Omental fat pad (tissue), 4 donors: ENCODE data around the gene TTLL10. TPM values are rescaled to one million over a fixed set of nuclear protein-coding genes. Genes with fewer than 3 reads are reported as not detected.
A peak's percentile ranks its signal among the peaks of the same experiment; 100 is the strongest.
"Not testable (repeated sequence)": the region's sequence is repeated elsewhere in the genome, so short reads cannot be mapped to it uniquely, and the experiment has no call there.

Experiments used
- ATAC-seq: fragments of 150-250 bp; one replicate; pipeline ENCODE4 v1.9.1; 2016; ENCODE audit warnings: mild to moderate bottlenecking, moderate library complexity; ENCODE audit not compliant: low FRiP score
- DNase-seq: peaks from one replicate; pipeline ENCODE4 v3.0.0-alpha.2; 2019; ENCODE audit warnings: low spot score
- total RNA-seq, 4 donors: library from RNA; depleted of rRNA; stranded (reverse); fragments of >200 nt; gene quantifications; one replicate each; pipeline ENCODE4 v1.1.0, GENCODE V29; 2016
- TF ChIP-seq, protein P1 (sequence below), 3 donors: fragments of 450-650 bp; IDR thresholded peaks; one replicate each; pipeline ENCODE4 v1.5.1; 2016 to 2017; ENCODE audit warnings: antibody characterized with exemption in 3 of 3, mild to moderate bottlenecking in 3 of 3, moderate library complexity in 2 of 3

TTLL10 gene
- total RNA-seq, 4 donors from 2014 or later: 0.48 to 1.0 (median 0.95) TPM; not detected in 1

DNA sequence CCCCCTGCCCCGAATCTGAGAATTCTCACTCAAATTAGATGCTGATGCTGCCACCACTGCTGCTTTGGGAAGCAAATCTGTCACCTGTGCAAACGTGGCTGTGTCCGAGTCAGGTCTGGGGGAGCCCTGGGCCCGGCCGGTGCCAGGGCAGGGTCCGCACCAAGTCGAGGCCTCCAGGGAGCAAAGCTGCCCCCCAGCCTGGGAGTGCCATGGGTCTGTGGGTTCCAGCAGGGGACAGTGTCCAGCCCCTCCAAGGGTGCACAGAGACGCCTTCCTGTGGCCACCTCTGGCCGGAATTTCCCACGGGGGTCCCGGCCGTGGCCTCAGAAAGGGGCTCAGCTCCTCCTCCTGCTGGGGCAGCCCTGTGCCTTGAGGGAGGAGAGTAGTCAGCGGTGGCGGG lies 27.7 kb upstream of the TTLL10 start:
- TF ChIP-seq, protein P1, sequence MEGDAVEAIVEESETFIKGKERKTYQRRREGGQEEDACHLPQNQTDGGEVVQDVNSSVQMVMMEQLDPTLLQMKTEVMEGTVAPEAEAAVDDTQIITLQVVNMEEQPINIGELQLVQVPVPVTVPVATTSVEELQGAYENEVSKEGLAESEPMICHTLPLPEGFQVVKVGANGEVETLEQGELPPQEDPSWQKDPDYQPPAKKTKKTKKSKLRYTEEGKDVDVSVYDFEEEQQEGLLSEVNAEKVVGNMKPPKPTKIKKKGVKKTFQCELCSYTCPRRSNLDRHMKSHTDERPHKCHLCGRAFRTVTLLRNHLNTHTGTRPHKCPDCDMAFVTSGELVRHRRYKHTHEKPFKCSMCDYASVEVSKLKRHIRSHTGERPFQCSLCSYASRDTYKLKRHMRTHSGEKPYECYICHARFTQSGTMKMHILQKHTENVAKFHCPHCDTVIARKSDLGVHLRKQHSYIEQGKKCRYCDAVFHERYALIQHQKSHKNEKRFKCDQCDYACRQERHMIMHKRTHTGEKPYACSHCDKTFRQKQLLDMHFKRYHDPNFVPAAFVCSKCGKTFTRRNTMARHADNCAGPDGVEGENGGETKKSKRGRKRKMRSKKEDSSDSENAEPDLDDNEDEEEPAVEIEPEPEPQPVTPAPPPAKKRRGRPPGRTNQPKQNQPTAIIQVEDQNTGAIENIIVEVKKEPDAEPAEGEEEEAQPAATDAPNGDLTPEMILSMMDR (IDR thresholded peaks at IDR 0.05): no peak
- DNase-seq (no peak), ATAC-seq (no peak)

DNA sequence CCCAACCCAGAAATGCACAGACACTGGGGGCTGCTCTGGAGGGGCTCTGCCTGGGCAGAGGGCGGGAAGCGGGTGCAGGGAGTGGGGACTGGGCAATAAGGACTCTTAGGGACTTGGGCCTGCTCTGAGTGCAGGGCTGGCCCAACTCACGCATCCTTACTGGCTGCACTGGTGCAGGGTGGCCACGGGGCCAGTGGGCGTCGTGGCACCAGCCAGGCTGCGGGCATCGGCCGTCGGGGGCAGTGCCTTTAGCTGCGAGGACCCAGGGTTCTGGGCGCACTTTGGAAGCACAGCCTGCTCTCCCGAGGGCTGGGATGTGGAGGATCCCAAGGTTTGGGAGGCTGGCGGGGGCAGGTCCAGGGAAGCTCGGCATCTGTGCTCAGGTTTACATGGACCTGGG lies 27.1 kb upstream of the TTLL10 start:
- no peak for ATAC-seq
- TF ChIP-seq, protein P1 (IDR thresholded peaks at IDR 0.05): no peak
- no peak for DNase-seq

DNA sequence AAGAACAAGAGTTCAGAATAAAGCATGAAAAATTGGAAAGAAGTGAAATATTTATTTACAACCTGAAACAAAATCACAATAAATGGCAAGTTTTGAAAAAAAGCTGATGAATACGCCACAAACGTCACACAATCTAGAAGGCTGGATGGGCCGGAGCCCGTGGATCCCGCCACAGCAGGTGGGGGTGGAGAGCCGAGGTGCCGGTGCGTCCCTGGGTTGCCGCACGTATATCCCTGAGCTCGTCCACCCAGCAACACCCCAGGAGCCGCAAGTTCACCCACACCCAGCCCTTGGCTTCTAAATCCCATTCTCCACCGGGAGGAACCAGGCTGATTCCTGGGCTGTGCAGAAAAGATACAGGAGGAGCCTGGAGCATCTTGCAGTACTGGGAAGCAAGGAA lies 25.6 kb upstream of the TTLL10 start:
- DNase-seq: no peak
- ATAC-seq: no peak
- TF ChIP-seq, protein P1 (IDR thresholded peaks at IDR 0.05): no peak

DNA sequence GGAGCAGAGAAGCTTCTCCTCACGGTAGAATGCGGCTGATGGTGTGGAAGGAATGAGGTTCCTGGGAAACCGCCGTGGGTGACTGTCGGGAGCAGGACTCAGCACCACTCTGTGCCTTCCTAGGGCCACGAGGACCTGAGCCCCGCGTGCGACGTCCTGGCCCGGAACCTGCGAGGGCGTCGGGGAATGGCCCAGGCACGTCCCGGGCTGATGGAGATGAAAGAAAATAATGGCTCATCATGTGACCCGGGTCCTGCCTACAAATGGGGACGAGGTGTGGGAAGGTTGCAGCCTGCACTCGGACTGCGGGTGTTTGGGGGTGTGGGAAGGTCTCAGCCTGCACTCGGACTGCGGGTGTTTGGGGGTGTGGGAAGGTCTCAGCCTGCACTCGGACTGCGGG lies 25.1 kb upstream of the TTLL10 start:
- DNase-seq (no peak), ATAC-seq (no peak)
- TF ChIP-seq, protein P1 (IDR thresholded peaks at IDR 0.05): no peak

DNA sequence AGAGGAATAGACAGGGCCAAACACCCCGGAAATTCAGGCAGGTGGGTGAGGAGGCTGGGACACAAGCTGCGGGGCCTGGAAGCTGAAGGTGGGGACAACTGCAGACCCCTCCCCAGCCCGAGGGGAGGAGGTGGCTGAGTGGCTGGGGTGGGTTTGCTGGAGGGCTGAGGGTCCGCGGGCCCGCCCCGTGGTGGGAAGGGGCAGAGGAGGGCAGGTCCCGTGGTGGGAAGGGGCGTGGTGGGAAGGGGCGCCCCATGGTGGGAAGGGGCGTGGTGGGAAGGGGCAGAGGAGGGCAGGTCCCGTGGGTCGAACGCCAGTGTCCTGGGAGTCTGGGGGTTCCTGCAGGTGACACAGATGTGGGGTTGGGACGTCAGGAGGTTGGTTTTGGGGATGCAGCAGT lies 24.3 kb upstream of the TTLL10 start:
- DNase-seq (no peak), ATAC-seq (no peak)
- TF ChIP-seq, protein P1 (IDR thresholded peaks at IDR 0.05): no peak

DNA sequence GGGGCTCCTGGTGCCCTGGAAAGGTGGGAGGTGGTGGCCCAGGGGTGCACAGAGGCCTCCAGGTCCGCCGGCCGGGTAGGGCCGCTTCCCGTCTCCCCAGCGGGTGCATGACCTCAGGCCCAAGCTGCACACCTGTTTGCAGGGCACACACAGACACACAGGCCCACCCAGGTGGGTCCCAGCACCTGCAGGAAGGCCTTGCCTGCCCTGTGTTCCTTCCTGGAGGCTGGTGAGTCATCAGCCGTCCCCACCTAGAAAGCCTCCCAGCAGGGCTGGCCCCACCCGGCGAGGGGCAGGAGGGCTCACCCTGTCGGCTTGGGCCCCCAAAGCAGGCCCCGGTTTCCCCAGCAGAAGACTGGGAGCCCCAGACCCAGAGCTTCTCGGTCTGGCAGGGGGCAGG lies 23.6 kb upstream of the TTLL10 start:
- ATAC-seq (peak; percentile 17), DNase-seq (no peak)
- TF ChIP-seq, protein P1 (IDR thresholded peaks at IDR 0.05): no peak

DNA sequence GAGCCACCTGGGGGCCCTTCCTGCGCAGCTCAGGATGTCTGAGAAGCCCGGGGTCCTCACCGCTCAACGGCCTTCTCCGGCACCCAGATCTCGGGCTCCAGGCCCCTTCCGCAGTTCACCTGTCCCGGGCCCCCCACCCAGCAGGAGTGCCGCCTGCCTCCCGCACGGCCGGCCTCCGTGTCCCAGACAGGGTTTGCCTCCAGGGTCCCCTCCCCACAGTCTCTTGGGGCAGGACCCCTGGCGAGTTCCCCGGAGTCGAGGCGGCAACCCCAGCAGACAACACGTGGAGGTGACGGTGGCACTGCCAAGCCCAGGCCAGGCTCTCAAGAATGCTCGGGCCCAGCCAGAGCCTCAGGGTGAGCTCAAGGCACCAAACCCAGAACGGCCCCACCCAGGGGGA lies 22.4 kb upstream of the TTLL10 start:
- DNase-seq (no peak), ATAC-seq (no peak)
- TF ChIP-seq, protein P1 (IDR thresholded peaks at IDR 0.05): no peak

DNA sequence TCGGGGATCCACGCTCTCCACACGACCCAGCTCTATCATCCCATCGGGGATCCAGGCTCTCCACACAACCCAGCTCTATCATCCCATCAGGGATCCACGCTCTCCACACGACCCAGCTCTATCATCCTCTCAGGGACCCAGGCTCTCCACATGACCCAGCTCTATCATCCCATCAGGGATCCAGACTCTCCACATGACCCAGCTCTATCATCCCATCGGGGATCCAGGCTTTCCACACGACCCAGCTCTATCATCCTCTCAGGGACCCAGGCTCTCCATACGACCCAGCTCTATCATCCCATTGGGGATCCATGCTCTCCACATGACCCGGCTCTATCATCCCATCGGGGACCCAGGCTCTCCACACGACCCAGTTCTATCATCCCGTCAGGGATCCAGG lies 21.2 kb upstream of the TTLL10 start:
- not testable (repeated sequence) for DNase-seq, ATAC-seq

DNA sequence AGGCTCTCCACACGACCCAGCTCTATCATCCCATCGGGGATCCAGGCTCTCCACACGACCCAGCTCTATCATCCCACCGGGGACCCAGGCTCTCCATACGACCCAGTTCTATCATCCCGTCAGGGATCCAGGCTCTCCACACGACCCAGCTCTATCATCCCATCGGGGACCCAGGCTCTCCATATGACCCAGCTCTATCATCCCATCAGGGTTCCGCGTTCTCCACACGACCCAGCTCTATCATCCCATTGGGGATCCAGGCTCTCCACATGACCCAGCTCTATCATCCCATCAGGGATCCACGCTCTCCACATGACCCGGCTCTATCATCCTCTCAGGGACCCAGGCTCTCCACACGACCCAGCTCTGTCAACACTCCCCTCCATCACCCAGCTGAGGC lies 20.5 kb upstream of the TTLL10 start:
- not testable (repeated sequence) for DNase-seq, ATAC-seq
